ACHN (cell line): ENCODE measurements around the gene SUPT3H.

Experiments
- DNase-seq: peaks from one replicate; pipeline ENCODE4 v3.0.0-alpha.2; 2015
- in situ Hi-C: cut with HindIII; loops from 2 replicates; pipeline ENCODE4 v1.10.0; 2017; ENCODE audit warnings: low sequenced_read_pairs, low pct_ligation_motif_present, low pct_unique_long_range_greater_than_20kb

Gene SUPT3H

DNA sequence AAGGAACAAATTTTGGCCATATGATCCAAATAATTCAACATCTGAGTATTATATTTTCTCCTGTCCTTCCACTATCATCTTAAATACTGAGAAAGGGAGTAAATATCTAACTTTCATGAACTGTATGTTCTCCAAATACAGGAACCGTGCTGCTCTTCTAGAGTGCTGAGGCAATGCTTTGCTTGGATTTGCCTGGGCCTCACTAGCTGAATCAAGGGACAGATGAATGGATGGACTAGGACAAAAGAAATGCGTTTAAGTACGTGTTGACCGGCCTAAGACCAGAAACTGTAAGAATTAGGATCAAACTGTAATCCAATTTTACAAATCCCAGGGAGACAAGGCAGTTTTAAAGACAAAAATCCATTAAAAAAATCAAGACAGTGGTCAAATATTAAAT, 412.0 kb downstream of the SUPT3H start:
- in situ Hi-C loops = no loop called here
- DNase-seq = no peak

DNA sequence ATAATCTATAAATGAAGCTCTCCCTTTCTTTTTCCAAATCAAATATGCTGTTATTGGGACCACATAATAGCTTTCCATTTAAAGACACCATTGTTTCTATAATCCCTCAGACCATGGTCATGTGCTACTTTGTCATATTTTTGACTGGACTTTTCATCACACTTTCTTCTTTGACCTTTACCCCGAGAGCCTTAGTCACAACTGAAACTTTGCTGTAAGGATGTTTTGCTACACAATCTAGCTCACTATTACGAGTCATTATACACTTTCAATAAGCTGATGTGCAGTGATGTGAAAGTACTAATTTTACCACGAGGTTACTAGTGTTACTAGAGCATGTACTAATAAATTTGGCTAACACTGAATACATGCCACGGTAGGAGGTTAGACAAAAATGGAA, 416.8 kb downstream of the SUPT3H start:
- in situ Hi-C loops = no loop called here
- DNase-seq = no peak

- in situ Hi-C loops = no loop called here
- DNase-seq = no peak
These were observed 418.1 kb downstream of the SUPT3H start for GRCh38 chr6:44959651-44960050.

- DNase-seq = no peak
- in situ Hi-C loops = no loop called here
These were observed 420.6 kb downstream of the SUPT3H start for GRCh38 chr6:44957156-44957555.

DNA sequence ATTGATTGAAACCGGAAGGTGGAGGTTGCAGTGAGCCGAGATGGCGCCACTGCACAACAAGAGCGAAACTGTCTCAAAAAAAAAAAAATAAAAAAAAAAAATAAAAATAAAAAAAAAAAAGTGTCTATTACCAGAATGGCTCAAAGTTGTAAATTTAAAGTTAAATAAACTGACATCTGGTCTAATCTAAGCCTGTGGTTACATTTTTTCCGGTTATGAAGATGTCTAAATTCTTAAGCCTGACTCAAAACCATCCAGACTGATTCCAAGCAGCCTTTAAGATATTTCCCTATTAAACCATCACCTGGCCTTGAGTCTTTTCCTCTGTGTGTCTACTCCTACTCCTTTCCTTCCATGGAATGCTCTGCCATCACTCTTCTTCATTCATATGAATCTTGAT, 421.3 kb downstream of the SUPT3H start:
- in situ Hi-C loops = no loop called here
- DNase-seq = no peak

- in situ Hi-C loops = no loop called here
- no peak for DNase-seq
These were observed 422.6 kb downstream of the SUPT3H start for GRCh38 chr6:44955145-44955544.

GRCh38 chr6:44954281-44954680, 423.5 kb downstream of the SUPT3H start:
- in situ Hi-C loops = no loop called here

GRCh38 chr6:44951253-44951747, 426.4 kb downstream of the SUPT3H start:
- no peak for DNase-seq
- in situ Hi-C loops = no loop called here

More at GRCh38 chr6:44954281-44954680, 423.5 kb downstream of the SUPT3H start:
- no peak for DNase-seq

DNA sequence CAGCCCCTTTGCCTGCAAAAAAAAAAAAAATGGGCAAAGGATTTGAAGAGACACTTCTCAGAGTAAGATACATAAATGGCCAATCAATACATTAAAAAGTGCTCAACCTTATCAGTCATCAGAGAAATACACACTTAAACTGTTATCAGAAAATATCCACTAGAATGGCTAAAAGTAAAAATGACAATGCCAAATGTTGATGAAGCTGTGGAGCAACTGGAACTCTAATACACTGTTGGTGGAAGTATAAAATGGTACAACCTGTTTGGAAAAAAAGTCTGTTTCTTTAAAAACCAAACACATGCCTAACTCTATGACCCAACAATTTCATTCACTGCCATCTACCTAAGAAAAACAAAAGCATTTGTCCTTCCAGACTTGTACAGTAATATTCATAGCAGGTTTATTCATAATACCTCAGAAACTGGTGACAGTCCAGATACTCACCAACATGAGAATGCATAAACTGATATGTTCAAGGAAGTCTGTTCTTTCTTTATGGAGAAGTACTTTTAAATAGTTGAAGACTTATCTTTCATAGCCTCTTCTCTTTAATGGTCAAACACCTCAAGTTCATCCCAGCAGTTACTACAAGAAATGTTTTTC, 428.0 kb downstream of the SUPT3H start:
- DNase-seq = no peak
- in situ Hi-C loops = no loop called here

GRCh38 chr6:44943541-44943940, 434.2 kb downstream of the SUPT3H start:
- in situ Hi-C loops = no loop called here

GRCh38 chr6:44942798-44943197, 434.9 kb downstream of the SUPT3H start:
- in situ Hi-C loops = no loop called here

More at GRCh38 chr6:44943541-44943940, 434.2 kb downstream of the SUPT3H start:
- DNase-seq = no peak

GRCh38 chr6:44942201-44942600, 435.5 kb downstream of the SUPT3H start:
- in situ Hi-C loops = no loop called here
- no peak for DNase-seq

More at GRCh38 chr6:44942798-44943197, 434.9 kb downstream of the SUPT3H start:
- no peak for DNase-seq

GRCh38 chr6:44940367-44940766, 437.4 kb downstream of the SUPT3H start:
- in situ Hi-C loops = no loop called here
- DNase-seq = no peak

GRCh38 chr6:44935693-44936300, 441.9 kb downstream of the SUPT3H start:
- in situ Hi-C loops = no loop called here
- no peak for DNase-seq

DNA sequence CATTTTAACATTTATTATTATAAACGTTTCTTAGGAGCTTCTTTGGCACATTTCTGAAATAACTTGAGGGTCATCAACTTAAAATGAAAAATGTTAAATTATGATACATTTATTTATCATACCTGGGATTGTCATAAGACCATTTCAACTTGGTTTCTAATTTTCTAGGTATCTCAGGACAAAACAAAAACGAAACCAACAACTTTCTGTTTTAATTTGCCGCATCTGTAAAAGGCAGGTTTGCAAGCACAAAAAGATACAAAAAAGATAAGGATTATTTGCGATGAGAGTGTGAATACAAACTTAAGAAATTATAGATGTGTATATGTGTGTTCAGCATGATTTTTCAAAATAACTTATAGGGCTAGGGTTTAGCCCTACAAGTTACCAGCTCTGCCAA, 444.6 kb downstream of the SUPT3H start:
- DNase-seq = no peak
- in situ Hi-C loops = no loop called here

- DNase-seq = no peak
These were observed 445.1 kb downstream of the SUPT3H start for GRCh38 chr6:44932651-44933091.

GRCh38 chr6:44931385-44931784, 446.3 kb downstream of the SUPT3H start:
- no peak for DNase-seq
- in situ Hi-C loops = no loop called here

More at GRCh38 chr6:44932651-44933091, 445.1 kb downstream of the SUPT3H start:
- in situ Hi-C loops = no loop called here

DNA sequence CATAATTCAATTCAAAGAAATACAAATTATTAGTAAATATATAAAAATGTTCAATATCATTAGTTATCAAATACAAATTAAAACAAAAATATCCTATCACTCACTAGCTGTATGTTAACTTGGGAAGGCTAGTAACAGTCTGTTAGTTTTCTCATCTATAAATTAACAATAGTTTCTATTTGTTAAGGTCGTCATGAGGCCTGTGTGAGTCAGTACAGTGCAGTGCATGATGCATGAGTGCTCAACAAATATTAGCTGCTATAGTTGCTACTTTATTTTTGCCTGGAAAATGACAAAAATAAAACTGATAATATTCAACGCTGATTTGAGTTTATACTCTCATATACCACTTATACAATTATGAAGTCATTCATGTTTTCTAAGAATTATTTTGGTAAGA, 451.2 kb downstream of the SUPT3H start:
- in situ Hi-C loops = no loop called here
- DNase-seq = no peak

- in situ Hi-C loops = no loop called here
- no peak for DNase-seq
These were observed 452.5 kb downstream of the SUPT3H start for GRCh38 chr6:44925100-44925739.

DNA sequence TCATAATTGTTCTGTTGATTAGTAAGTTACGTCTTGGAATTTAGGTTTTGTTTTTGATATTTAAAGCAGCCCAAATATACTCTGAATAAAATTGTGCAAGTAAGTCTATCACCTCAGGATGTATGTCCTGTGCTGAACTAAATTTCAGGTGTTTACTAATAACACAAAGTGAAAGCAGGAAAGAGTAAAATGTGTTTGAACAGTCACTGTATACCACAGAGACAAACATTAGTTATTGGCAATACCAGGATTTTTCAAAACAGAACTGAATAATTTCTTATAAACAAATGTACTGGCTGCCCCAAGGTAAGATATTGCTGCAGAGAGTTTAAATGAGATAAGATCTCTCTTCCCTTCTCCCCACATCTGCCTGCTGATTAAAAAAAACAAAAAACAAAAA, 454.3 kb downstream of the SUPT3H start:
- DNase-seq = no peak
- in situ Hi-C loops = no loop called here
